Progenitor cell of endocrine pancreas (in vitro differentiated cells): ENCODE data around the gene STX8. TPM values are rescaled to one million over a fixed set of nuclear protein-coding genes. Genes with fewer than 3 reads are reported as not detected.

Experiments used
- DNase-seq: peaks from one replicate; pipeline ENCODE4 v3.0.0; 2021; ENCODE audit warnings: low spot score; ENCODE audit not compliant: unreplicated experiment
- H3K27ac Mint-ChIP-seq: 2 replicates; pipeline ENCODE4 v1.8.0; 2021; ENCODE audit warnings: mild to moderate bottlenecking, moderate library complexity, mixed read lengths
- H3K27me3 Mint-ChIP-seq: 2 replicates; pipeline ENCODE4 v1.8.0; 2021; ENCODE audit warnings: mixed read lengths
- H3K36me3 Mint-ChIP-seq: 2 replicates; pipeline ENCODE4 v1.8.0; 2022; ENCODE audit warnings: mixed read lengths; ENCODE audit not compliant: insufficient read depth
- H3K4me1 Mint-ChIP-seq: 2 replicates; pipeline ENCODE4 v1.8.0; 2021; ENCODE audit warnings: low read depth, mixed read lengths
- H3K4me3 Mint-ChIP-seq: 2 replicates; pipeline ENCODE4 v1.8.0; 2021; ENCODE audit warnings: low read depth, mild to moderate bottlenecking, moderate library complexity, mixed read lengths
- H3K9me3 Mint-ChIP-seq: 2 replicates; pipeline ENCODE4 v1.8.0; 2021; ENCODE audit warnings: low read depth, mixed read lengths
- CTCF ChIP-seq: fragments of 200-600 bp; sonication (generic); IDR thresholded peaks from one replicate; pipeline ENCODE4 v1.5.0; 2021; ENCODE audit warnings: antibody characterized with exemption, mild to moderate bottlenecking; ENCODE audit not compliant: unreplicated experiment
- total RNA-seq: library from RNA; stranded (reverse); gene quantifications from 2 replicates; pipeline ENCODE4 v1.2.1, GENCODE V29; 2021

The STX8 gene
- total RNA-seq, 1 donor from 2014 or later: 63.4 TPM

DNA sequence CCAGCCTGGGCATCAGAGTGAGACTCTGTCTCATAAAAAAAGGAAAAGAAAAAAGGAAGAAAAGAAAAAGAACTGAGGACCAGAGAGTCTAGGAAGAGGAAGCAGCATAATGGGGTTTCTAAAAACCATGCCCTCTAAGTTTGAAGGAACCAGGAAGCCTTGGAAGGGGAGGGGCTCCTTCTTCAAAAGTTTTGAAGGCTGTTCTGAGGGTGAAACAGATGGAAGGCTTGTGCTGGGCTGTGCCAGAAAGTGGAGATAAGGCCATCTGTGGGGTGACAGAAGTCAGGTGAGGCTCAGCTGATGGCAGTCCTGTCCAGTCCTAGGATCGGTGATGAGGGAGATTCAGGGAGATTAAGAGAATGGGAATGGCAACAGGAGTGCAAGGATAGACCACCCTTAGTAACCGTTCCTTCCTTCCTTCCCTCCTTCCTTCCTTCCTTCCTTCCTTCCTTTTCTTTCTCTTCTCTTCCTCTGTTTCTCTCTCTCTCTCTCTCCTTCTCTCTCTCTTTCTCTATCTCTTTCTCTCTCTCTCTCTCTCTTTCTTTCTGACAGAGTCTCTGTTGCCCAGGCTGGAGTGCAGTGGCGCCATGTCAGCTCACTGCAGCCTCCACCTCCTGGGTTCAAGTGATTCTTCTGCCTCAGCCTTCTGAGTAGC is 371.7 kb downstream of the STX8 start:
- Mint-ChIP-seq H3K36me3 (no peaks in the 10 kb centered on the region), H3K9me3 (no peaks in the 10 kb centered on the region), H3K27ac (no peak overlapping the region), H3K27me3 (peaks cover 62% of the 10 kb centered on the region), H3K4me1 (peaks cover 18% of the 10 kb centered on the region), H3K4me3 (no peak overlapping the region)
- TF ChIP-seq CTCF: no peak
- DNase-seq: no peak

GRCh38 chr17:9202532-9202931 is 373.1 kb downstream of the STX8 start:
- no peak for DNase-seq
- Mint-ChIP-seq H3K27me3 (peaks cover 62% of the 10 kb centered on the region), H3K27ac (no peak overlapping the region), H3K4me3 (no peak overlapping the region), H3K9me3 (no peaks in the 10 kb centered on the region), H3K4me1 (peaks cover 18% of the 10 kb centered on the region), H3K36me3 (no peaks in the 10 kb centered on the region)
- TF ChIP-seq CTCF: no peak

DNA sequence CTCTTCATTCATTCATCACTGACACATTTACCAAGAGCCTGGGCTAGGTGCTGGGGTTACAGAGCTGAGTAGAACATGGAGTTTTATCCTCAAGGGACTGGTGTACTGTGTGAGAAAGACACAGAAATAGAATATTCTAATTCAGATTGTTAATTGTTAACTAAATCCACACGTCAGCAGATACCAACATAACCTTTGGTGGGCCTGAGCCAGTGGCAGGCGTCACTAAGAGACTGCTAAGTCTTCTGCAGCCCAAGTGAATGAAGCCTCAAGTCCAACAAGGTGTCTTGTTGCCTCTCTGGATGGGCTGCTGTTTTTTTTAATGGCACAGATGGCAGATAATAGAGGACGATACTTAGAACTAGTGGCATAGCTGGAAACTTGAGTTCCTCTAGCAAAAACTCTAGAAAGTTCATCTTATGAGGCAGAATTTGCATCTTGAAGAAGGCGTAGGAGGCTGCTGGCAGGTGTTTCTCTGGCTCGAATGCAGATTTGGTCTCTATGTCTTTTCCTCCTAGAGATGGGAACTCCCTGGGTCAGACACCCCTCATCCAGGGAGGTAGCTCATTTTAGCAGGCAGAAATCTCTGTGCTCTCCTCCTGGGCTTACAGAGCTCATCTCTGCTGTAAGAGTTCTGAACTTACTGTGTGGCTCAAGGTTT is 374.8 kb downstream of the STX8 start:
- DNase-seq: no peak
- H3K27me3 Mint-ChIP-seq: peaks cover 65% of the 10 kb centered on the region
- no peaks in the 10 kb centered on the region for H3K9me3 Mint-ChIP-seq
- H3K4me1 Mint-ChIP-seq: peaks cover 17% of the 10 kb centered on the region
- H3K4me3 Mint-ChIP-seq: no peak overlapping the region
- H3K36me3 Mint-ChIP-seq: no peaks in the 10 kb centered on the region
- no peak for TF ChIP-seq CTCF
- H3K27ac Mint-ChIP-seq: no peak overlapping the region

Other genes with a start within 250 kb of the STX8 start
- gene CFAP52, start 822 bp upstream of the STX8 start, total RNA-seq: 0.19 TPM in 1 of 2 replicates, not detected in the other
- 9.7 and 10.4 TPM in 2 replicates for gene USP43, start 69.7 kb upstream of the STX8 start, total RNA-seq
- gene DHRS7C, start 215.8 kb upstream of the STX8 start, total RNA-seq: not detected in 2 replicates
- gene GSG1L2, start 246.3 kb upstream of the STX8 start, total RNA-seq: not detected in 2 replicates